ENCODE data around the gene IGFBP3. TPM values are rescaled to one million over a fixed set of nuclear protein-coding genes. Genes with fewer than 3 reads are reported as not detected.

IGFBP3 gene
- total and polyA plus RNA-seq, 2 experiments from 2014 or later: 11.2 to 11.3 TPM

GRCh38 chr7:45869426-45869825, 51.6 kb downstream of the IGFBP3 start (continued):
- TF ChIP-seq ZNF462 (CRISPR knock-in tag; IDR thresholded peaks at IDR 0.05): no peak
- TF ChIP-seq NANOG (IDR thresholded peaks at IDR 0.05; ENCODE audit: borderline replicate concordance): no peak
- no peak for TF ChIP-seq CREB1 (CRISPR knock-in tag; IDR thresholded peaks at IDR 0.05; ENCODE audit: low read depth)
- TF ChIP-seq EZH2phosphoT487 (IDR thresholded peaks at IDR 0.05; ENCODE audit: unreplicated experiment): no peak

GRCh38 chr7:45867471-45867870, 53.6 kb downstream of the IGFBP3 start:
- no peak overlapping the region for H3K4me3 ChIP-seq
- Mint-ChIP-seq H3K9me3 (no peaks in the 10 kb centered on the region), H3K4me1 (no peaks in the 10 kb centered on the region; the same call in 2 of the 3 replicates), H3K27me3 (ENCODE audit: insufficient read depth, low read depth, poor library complexity) (peaks cover 6% of the 10 kb centered on the region), H3K4me3 (no peak overlapping the region), H3K27ac (no peak overlapping the region), H3K36me3 (ENCODE audit: low read depth) (no peaks in the 10 kb centered on the region)
- H3K79me2 ChIP-seq (replicated peaks; ENCODE audit: insufficient read depth): no peaks in the 10 kb centered on the region
- no peak overlapping the region for H2AFZ ChIP-seq
- no peaks in the 10 kb centered on the region for H3K4me1 ChIP-seq (ENCODE audit: insufficient read depth)
- DNase-seq (ENCODE audit: low spot score) (no peak), ATAC-seq (no peak)
- no peak overlapping the region for H3K4me2 ChIP-seq
- H3K9me2 ChIP-seq (ENCODE audit: insufficient read depth): no peaks in the 10 kb centered on the region
- no peaks in the 10 kb centered on the region for H3K36me3 ChIP-seq (ENCODE audit: insufficient read depth)
- H3K27ac ChIP-seq (ENCODE audit: low read depth): no peak overlapping the region
- no peaks in the 10 kb centered on the region for H3K27me3 ChIP-seq (ENCODE audit: insufficient read depth)
- no peaks in the 10 kb centered on the region for H4K20me1 ChIP-seq (replicated peaks; ENCODE audit: insufficient read depth)
- no peaks in the 10 kb centered on the region for H3F3A ChIP-seq (replicated peaks; ENCODE audit: low read depth)
- no peak for TF ChIP-seq ETS1 (IDR thresholded peaks at IDR 0.05)
- TF ChIP-seq EZH2 (IDR thresholded peaks at IDR 0.05; ENCODE audit: low read depth, unreplicated experiment): no peak
- no peak for TF ChIP-seq ZNF462 (CRISPR knock-in tag; IDR thresholded peaks at IDR 0.05)
- TF ChIP-seq CTCF (conservative IDR thresholded peaks at IDR 0.05; ENCODE audit: low read depth in 2 of 2): no peak

Data from GM23338 (cell line).